GM19025 (cell line): ENCODE measurements around the gene LUZP4.
"Not testable (repeated sequence)": the region's sequence is repeated elsewhere in the genome, so short reads cannot be mapped to it uniquely, and the experiment has no call there.

Experiments
- ATAC-seq: cut with Tn5 transposase; IDR thresholded peaks from one replicate; pipeline ENCODE4 v1.9.1; 2021; ENCODE audit warnings: mild to moderate bottlenecking, low read depth, moderate library complexity; ENCODE audit not compliant: unreplicated experiment

Gene LUZP4

DNA sequence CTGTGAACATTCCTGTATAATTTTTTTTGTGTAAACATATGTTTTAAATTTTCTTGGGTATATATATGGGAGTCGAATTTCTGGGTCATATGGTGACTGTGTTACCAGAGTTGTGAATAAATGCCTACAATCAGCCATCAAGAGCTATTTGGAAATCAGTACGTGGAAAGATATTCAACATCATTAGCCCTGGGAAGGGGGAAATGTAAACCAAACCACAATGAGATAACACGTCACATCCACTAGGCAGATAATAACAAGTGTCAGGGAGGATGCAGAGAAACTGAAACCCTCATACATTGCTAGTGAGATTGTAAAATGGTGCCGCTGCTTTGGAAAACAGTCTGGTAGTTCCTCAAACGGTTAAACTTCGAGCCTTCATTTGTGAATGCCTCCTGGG, 43.9 kb downstream of the LUZP4 start:
- ATAC-seq = no peak

- ATAC-seq = no peak
Measured at GRCh38 chrX:115337491-115338144, 48.1 kb downstream of the LUZP4 start.

GRCh38 chrX:115339441-115340025, 50.0 kb downstream of the LUZP4 start:
- ATAC-seq = no peak

DNA sequence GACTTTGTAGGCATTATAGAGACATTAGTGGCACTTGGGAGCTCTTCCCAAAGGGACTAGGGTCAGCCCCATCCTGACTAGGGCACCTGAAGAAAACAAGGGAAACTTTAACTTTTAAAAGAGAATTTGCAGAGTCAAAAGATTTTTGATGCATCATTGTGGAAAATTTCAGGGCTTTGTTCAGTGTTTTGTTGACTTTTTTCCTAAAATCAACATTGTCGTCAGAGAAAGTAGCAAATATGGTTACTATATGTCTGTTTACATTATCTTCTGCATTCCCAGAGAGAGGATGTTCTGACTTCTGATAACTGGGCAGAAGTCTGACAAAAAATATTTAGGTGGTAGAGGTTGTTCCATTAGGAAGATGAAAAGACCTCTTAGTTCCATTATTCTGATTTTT, 51.9 kb downstream of the LUZP4 start:
- no peak for ATAC-seq

GRCh38 chrX:115344885-115345614, 55.5 kb downstream of the LUZP4 start:
- no peak for ATAC-seq

GRCh38 chrX:115345615-115346014, 56.1 kb downstream of the LUZP4 start:
- no peak for ATAC-seq

DNA sequence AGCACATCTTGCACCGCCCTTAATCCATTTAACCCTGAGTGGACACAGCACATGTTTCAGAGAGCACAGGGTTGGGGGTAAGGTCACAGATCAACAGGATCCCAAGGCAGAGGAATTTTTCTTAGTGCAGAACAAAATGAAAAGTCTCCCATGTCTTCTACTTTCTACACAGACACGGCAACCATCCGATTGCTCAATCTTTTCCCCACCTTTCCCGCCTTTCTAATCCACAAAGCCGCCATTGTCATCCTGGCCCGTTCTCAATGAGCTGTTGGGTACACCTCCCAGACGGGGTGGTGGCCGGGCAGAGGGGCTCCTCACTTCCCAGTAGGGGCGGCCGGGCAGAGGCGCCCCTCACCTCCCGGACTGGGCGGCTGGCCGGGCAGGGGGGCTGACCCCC, 57.2 kb downstream of the LUZP4 start:
- not testable (repeated sequence) for ATAC-seq

GRCh38 chrX:115348446-115349225, 59.1 kb downstream of the LUZP4 start:
- ATAC-seq = no peak

DNA sequence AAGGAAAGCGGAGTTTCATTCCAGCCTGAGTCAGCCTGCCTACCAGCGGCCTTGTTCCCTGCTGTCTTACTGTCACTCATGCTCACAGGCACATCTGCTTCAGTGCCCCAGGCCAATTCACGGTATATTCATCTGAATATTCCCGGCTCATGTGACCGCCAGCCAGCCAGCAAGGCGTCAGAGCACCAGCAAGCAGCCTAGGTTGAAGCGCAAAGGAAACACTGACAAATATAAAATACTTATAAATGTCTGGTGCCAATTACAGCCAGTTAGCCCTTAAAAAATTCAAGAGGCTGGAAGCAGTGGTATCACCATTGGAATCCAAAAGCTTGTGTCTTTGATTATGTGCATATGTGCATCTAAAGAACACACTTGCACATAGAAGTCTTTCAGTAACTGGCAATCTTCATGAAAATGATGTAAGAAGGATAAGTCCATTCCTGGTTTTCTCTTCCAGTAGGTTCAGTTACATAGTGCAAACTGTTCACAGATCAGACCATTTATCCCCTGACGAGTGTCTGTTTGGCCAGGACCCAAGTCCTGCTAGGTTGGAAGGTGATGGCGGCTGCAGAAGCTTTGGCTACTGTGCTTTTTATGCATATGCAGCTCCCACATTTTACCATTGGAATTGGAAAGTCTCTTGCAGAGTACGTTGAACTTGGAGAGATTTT, 61.3 kb downstream of the LUZP4 start:
- ATAC-seq = no peak

DNA sequence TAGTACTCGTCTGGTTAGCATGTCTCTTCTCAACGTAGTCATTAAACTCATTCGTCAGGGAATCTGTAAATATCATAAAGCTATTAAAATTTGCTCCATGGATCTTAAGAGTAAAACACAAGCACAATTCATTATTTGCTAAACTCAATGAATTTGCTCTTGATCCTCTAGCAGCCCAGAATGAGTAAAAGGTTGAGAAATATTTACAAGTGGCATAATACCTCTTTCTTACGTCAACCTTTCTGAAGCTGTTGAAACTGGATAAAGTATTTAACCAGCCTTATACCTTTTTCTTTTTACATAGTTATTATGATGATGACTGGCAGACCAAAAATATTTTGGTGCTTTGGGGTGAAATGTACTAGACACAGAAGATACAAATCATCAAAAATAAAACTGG, 66.9 kb downstream of the LUZP4 start:
- ATAC-seq = no peak
